Ovary (tissue), 9 donors: ENCODE results near the gene TRA2A. TPM values are rescaled to one million over a fixed set of nuclear protein-coding genes. Genes with fewer than 3 reads are reported as not detected.
A peak's percentile ranks its signal among the peaks of the same experiment; 100 is the strongest.
"Not testable (repeated sequence)": the region's sequence is repeated elsewhere in the genome, so short reads cannot be mapped to it uniquely, and the experiment has no call there.

Experiments used
- DNase-seq, 5 donors: peaks; one replicate each; pipeline ENCODE4 v3.0.0-alpha.2; 2019 to 2020
- H3K27ac ChIP-seq, 2 donors: fragments of 200-600 bp; one replicate each; pipeline versions ENCODE4 v1.5.1 to v1.8.0; 2019 to 2022
- H3K27me3 ChIP-seq: fragments of 200-600 bp; one replicate; pipeline ENCODE4 v1.8.0; 2022
- H3K36me3 ChIP-seq: fragments of 200-600 bp; sonication (generic); one replicate; pipeline ENCODE4 v1.5.1; 2019
- H3K4me1 ChIP-seq: one replicate; pipeline ENCODE4 v1.8.1; 2013; ENCODE audit warnings: mild to moderate bottlenecking, moderate library complexity; ENCODE audit not compliant: insufficient read depth
- H3K4me3 ChIP-seq: fragments of 200-600 bp; sonication (generic); one replicate; pipeline ENCODE4 v1.5.1; 2017
- H3K9me3 ChIP-seq, 2 donors: fragments of 200-600 bp in 1 of 2; sonication (generic) in 1 of 2; one replicate each; pipeline versions ENCODE4 v1.5.1 to v1.8.1; 2013 to 2019; ENCODE audit warnings: mild to moderate bottlenecking in 1 of 2, moderate library complexity in 1 of 2
- CTCF ChIP-seq, 3 donors: fragments of 450-650 bp in 2 of 3; fragments of 200-600 bp in 1 of 3; IDR thresholded peaks; one replicate each; pipeline versions ENCODE4 v1.5.1 to v1.8.0; 2016 to 2022; ENCODE audit warnings: antibody characterized with exemption in 3 of 3, mild to moderate bottlenecking in 1 of 3
- EP300 ChIP-seq: sonication (generic); formaldehyde crosslinking; IDR thresholded peaks from one replicate; pipeline ENCODE4 v1.6.1; 2017; ENCODE audit warnings: antibody characterized with exemption
- POLR2A ChIP-seq: fragments of 450-650 bp; IDR thresholded peaks from one replicate; pipeline ENCODE4 v1.6.1; 2017; ENCODE audit warnings: antibody characterized with exemption, mild to moderate bottlenecking, moderate library complexity
- WGBS, 3 donors: extraction: QIAGEN DNeasy Blood & Tissue Kit in 1 of 3; methylation state at CpG; one replicate each; pipeline versions ENCODE4 v1.1.5 to v1.1.7; 2013 to 2017; 5-methylcytosine and 5-hydroxymethylcytosine counted together
- intact Hi-C, 4 donors: fragments of 100-400 bp; cut with DNase I; formaldehyde crosslinking; loops; one replicate each; pipeline versions ENCODE4 v1.11.0 to v1.15.1; 2022 to 2023
- polyA plus RNA-seq, 2 donors: library from polyadenylated mRNA; stranded (reverse); fragments of 200-250 nt in 1 of 2; fragments of 350-450 nt in 1 of 2; fragmentation: Illumina TruSeq in 1 of 2; extraction: RNeasy Lipid Tissue Mini Kit (QIAGEN cat#74804) in 1 of 2; gene quantifications; one replicate each; pipeline ENCODE4 v1.2.3, GENCODE V29; 2013 to 2014
- total RNA-seq, 7 donors: library from RNA; depleted of rRNA in 2 of 7; stranded (reverse); fragments of >200 nt in 2 of 7; fragmentation: NEBNext Ultra II Directional in 3 of 7; extraction: Animal tissue kit (Norgen Biotek cat#: 25700) in 3 of 7; gene quantifications; one replicate each; pipeline versions ENCODE4 v1.1.0 to v1.2.4, GENCODE V29; 2016 to 2023
- donor health status: DM: no; HTN: no; CAD: no; lungs with moderate emphysema.
- donor health status: DM: no; HTN: no; CAD: no.
- donor health status: Bipolar disorder and iron deficiency.
- donor health status: DM: yes; HTN: yes; CAD: no.
- donor health status: DM: no; HTN: no; CAD: no.
- donor health status: DM: yes; HTN: yes; CAD: no.

Gene TRA2A
- total and polyA plus RNA-seq, 9 donors: 54.1 to 97.2 (median 76.6) TPM

- peak overlapping the region; percentile 78 for H3K4me3 ChIP-seq
- 0 to 1% (median 0%) methylated on average over 55 of the region's 55 CpGs for WGBS, 3 donors
- intact Hi-C loops: loop anchor here in 1 of 4 donors (10.0 kb wide), 1 partner anchor 64 kb away; the partner anchor contains the start of gene CCDC126
- DNase-seq: peak; percentile 59 to 74 (median 65)
- no peaks in the 10 kb centered on the region for H3K36me3 ChIP-seq
- H3K4me1 ChIP-seq: peaks cover 7% of the 10 kb centered on the region
- TF ChIP-seq EP300 (no peak), POLR2A (peak; percentile 29)
- peak overlapping the region; percentile 90 to 96 for H3K27ac ChIP-seq
- H3K9me3 ChIP-seq: no peaks in the 10 kb centered on the region
- no peaks in the 10 kb centered on the region for H3K27me3 ChIP-seq
These were observed 559 bp downstream of the TRA2A start for GRCh38 chr7:23531050-23531793.

GRCh38 chr7:23530405-23530804 is 1.4 kb downstream of the TRA2A start:
- Histone ChIP-seq H3K27ac (no peak overlapping the region), H3K4me3 (peak overlapping the region; percentile 78), H3K9me3 (no peaks in the 10 kb centered on the region), H3K36me3 (no peaks in the 10 kb centered on the region), H3K27me3 (no peaks in the 10 kb centered on the region), H3K4me1 (peaks cover 10% of the 10 kb centered on the region)
- TF ChIP-seq EP300 (no peak), CTCF (IDR thresholded peaks at IDR 0.05) (no peak), POLR2A (no peak)
- no peak for DNase-seq
- 2 to 3% (median 3%) methylated on average over 8 of the region's 8 CpGs for whole genome bisulfite sequencing, 3 donors
- intact Hi-C loops: loop anchor here in 1 of 4 donors (10.0 kb wide), 1 partner anchor 64 kb away; the partner anchor contains the start of gene CCDC126

GRCh38 chr7:23529262-23529859 is 2.4 kb downstream of the TRA2A start:
- Histone ChIP-seq H3K27ac (no peak overlapping the region), H3K9me3 (no peaks in the 10 kb centered on the region), H3K36me3 (no peaks in the 10 kb centered on the region), H3K27me3 (no peaks in the 10 kb centered on the region), H3K4me1 (peaks cover 10% of the 10 kb centered on the region), H3K4me3 (no peak overlapping the region)
- 81 to 86% (median 86%) methylated on average over 18 of the region's 18 CpGs for WGBS, 3 donors
- TF ChIP-seq EP300 (no peak), CTCF (IDR thresholded peaks at IDR 0.05) (no peak), POLR2A (no peak)
- intact Hi-C loops: no loop called here
- DNase-seq: no peak

- WGBS, 3 donors: 54 to 70% (median 61%) methylated on average over 7 of the region's 7 CpGs
- intact Hi-C loops, H3K4me3 ChIP-seq, H3K27ac ChIP-seq, H3K9me3 ChIP-seq, H3K36me3 ChIP-seq, DNase-seq, H3K27me3 ChIP-seq: not testable (repeated sequence)
- peaks cover 12% of the 10 kb centered on the region for H3K4me1 ChIP-seq
These were observed 6.2 kb downstream of the TRA2A start for GRCh38 chr7:23525611-23526010.

DNA sequence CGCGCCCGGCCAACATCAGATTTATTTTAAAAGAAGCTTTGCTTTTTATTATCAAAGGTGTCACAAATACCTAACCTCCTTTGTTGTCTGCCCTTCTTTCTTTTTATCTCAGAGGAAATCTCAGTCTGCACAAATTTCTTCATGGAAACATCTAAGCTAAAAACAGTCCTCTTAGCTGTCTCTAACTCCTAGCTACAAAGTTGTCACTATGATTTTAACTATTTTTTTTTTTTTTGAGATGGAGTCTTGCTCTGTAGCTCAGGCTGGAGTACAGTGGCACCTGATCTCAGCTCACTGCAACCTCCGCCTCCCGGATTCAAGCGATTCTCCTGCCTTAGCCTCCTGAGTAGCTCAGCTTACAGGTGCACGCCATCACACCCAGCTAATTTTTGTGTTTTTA is 7.3 kb downstream of the TRA2A start:
- intact Hi-C loops: no loop called here
- Histone ChIP-seq H3K4me3 (no peak overlapping the region), H3K27ac (no peak overlapping the region), H3K9me3 (no peaks in the 10 kb centered on the region), H3K4me1 (peaks cover 12% of the 10 kb centered on the region), H3K27me3 (no peaks in the 10 kb centered on the region), H3K36me3 (no peaks in the 10 kb centered on the region)
- TF ChIP-seq CTCF (IDR thresholded peaks at IDR 0.05) (no peak), POLR2A (no peak), EP300 (no peak)
- no peak for DNase-seq
- 94 to 97% (median 96%) methylated on average over 7 of the region's 7 CpGs for WGBS, 3 donors
